ENCODE measurements around the gene CFL2. TPM values are rescaled to one million over a fixed set of nuclear protein-coding genes. Genes with fewer than 3 reads are reported as not detected.
"Not testable (repeated sequence)": the region's sequence is repeated elsewhere in the genome, so short reads cannot be mapped to it uniquely, and the experiment has no call there.

The CFL2 gene
- total and polyA plus RNA-seq, 9 donors, result 43.0 to 194 (median 70.7) TPM

- 7 to 21% (median 8%) methylated on average over 1 of the region's 1 CpG for WGBS, 3 donors
- no peaks in the 10 kb centered on the region for H3K27me3 ChIP-seq
- H3K27ac ChIP-seq, result no peak overlapping the region
- H3K4me3 ChIP-seq, result no peak overlapping the region
- DNase-seq, result no peak
- H3K36me3 ChIP-seq, result no peaks in the 10 kb centered on the region
- intact Hi-C loops (cut with DNase I), result no loop called here
- TF ChIP-seq EP300 (IDR thresholded peaks at IDR 0.05) (no peak), POLR2A (IDR thresholded peaks at IDR 0.05) (no peak)
- H3K4me1 ChIP-seq (ENCODE audit: insufficient read depth), result peaks cover 9% of the 10 kb centered on the region
- no peaks in the 10 kb centered on the region for H3K9me3 ChIP-seq
These were observed 4.4 kb downstream of the CFL2 start for GRCh38 chr14:34710006-34710405.

DNA sequence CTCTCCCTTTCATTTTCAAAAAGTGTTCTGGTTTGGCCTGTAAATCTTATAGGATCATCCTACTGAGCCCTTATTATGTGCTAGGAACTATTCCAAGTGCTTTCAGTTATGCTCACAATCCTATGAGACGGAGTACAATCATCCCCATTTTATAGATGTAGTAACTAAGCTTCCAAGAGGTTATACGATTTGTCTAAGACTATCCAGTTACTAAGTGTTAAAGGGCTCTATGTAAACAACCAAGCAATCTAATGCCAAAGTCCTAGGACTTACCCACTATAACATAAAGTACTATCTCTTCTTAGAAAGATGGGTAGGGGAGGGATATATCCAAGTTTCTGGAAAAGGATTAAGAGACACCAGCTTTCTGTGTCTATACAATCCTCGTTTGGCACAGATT lies 6.7 kb downstream of the CFL2 start:
- no peak overlapping the region for H3K27ac ChIP-seq
- H3K9me3 ChIP-seq, result no peaks in the 10 kb centered on the region
- no peaks in the 10 kb centered on the region for H3K27me3 ChIP-seq
- WGBS, 3 donors, result 81 to 90% (median 88%) methylated on average over 3 of the region's 3 CpGs
- no peak for TF ChIP-seq POLR2A (IDR thresholded peaks at IDR 0.05)
- TF ChIP-seq, protein P1, sequence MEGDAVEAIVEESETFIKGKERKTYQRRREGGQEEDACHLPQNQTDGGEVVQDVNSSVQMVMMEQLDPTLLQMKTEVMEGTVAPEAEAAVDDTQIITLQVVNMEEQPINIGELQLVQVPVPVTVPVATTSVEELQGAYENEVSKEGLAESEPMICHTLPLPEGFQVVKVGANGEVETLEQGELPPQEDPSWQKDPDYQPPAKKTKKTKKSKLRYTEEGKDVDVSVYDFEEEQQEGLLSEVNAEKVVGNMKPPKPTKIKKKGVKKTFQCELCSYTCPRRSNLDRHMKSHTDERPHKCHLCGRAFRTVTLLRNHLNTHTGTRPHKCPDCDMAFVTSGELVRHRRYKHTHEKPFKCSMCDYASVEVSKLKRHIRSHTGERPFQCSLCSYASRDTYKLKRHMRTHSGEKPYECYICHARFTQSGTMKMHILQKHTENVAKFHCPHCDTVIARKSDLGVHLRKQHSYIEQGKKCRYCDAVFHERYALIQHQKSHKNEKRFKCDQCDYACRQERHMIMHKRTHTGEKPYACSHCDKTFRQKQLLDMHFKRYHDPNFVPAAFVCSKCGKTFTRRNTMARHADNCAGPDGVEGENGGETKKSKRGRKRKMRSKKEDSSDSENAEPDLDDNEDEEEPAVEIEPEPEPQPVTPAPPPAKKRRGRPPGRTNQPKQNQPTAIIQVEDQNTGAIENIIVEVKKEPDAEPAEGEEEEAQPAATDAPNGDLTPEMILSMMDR (IDR thresholded peaks at IDR 0.05), result no peak
- TF ChIP-seq EP300 (IDR thresholded peaks at IDR 0.05), result no peak
- H3K4me1 ChIP-seq (ENCODE audit: insufficient read depth), result peaks cover 8% of the 10 kb centered on the region
- H3K36me3 ChIP-seq, result no peaks in the 10 kb centered on the region
- intact Hi-C loops (cut with DNase I), result no loop called here
- no peak overlapping the region for H3K4me3 ChIP-seq
- no peak for DNase-seq

GRCh38 chr14:34701808-34702207 lies 12.6 kb downstream of the CFL2 start:
- TF ChIP-seq, protein P1 (IDR thresholded peaks at IDR 0.05), result no peak
- TF ChIP-seq EP300 (IDR thresholded peaks at IDR 0.05) (no peak), POLR2A (IDR thresholded peaks at IDR 0.05) (no peak)
- H3K9me3 ChIP-seq, result no peaks in the 10 kb centered on the region
- no peaks in the 10 kb centered on the region for H3K4me1 ChIP-seq (ENCODE audit: insufficient read depth)
- no peak overlapping the region for H3K27ac ChIP-seq
- DNase-seq, result no peak
- no peaks in the 10 kb centered on the region for H3K36me3 ChIP-seq
- intact Hi-C loops (cut with DNase I), result no loop called here
- no peaks in the 10 kb centered on the region for H3K27me3 ChIP-seq
- WGBS, 3 donors, result 95 to 100% (median 95%) methylated on average over 3 of the region's 3 CpGs
- no peak overlapping the region for H3K4me3 ChIP-seq

- Histone ChIP-seq H3K4me3 (no peak overlapping the region), H3K27me3 (no peaks in the 10 kb centered on the region), H3K27ac (no peak overlapping the region), H3K36me3 (no peaks in the 10 kb centered on the region), H3K9me3 (no peaks in the 10 kb centered on the region), H3K4me1 (ENCODE audit: insufficient read depth) (no peaks in the 10 kb centered on the region)
- DNase-seq, result no peak
- TF ChIP-seq, protein P1 (IDR thresholded peaks at IDR 0.05), result no peak
- TF ChIP-seq EP300 (IDR thresholded peaks at IDR 0.05), result no peak
- TF ChIP-seq POLR2A (IDR thresholded peaks at IDR 0.05), result no peak
- WGBS, 3 donors, result 98 to 100% (median 100%) methylated on average over 1 of the region's 1 CpG
- intact Hi-C loops (cut with DNase I), result no loop called here
These were observed 13.7 kb downstream of the CFL2 start for GRCh38 chr14:34700622-34701130.

DNA sequence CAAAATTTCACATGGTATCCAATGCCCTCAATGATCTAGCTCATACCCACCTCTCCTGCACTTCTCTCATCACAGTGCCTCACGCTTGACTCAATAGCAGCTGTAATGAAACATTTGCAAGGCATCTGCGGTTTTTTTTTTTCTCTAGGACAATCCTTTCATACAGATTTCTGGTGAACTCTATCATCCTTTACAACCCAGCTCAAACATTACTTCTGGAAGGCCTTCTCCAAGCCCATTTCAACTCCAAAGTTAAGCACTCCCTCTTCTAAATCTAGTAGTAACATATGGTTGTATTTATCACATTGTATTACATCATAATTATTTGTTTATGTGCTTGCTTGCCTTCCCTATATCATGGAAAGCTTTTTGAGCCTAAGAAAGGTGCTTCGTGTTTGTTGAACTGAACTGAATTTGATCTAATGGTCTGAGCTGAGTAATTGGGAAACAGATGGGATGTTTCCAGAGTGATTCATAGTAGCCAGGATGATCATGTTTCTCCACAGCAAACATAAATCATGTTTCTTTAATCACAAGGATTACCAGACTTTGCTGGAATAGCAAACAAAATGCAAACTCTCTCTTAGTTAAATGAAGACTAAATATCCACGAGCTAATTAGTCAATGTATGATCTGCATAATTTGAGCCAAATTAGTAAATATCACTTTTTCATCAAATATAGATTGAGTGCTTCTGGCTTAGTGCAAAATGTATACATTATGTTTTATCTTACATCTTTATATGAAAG lies 14.3 kb downstream of the CFL2 start:
- Histone ChIP-seq H3K27me3 (no peaks in the 10 kb centered on the region), H3K4me1 (ENCODE audit: insufficient read depth) (no peaks in the 10 kb centered on the region), H3K36me3 (no peaks in the 10 kb centered on the region), H3K9me3 (no peaks in the 10 kb centered on the region), H3K27ac (no peak overlapping the region), H3K4me3 (no peak overlapping the region)
- intact Hi-C loops (cut with DNase I), result no loop called here
- no peak for DNase-seq
- TF ChIP-seq, protein P1 (IDR thresholded peaks at IDR 0.05), result no peak
- no peak for TF ChIP-seq EP300 (IDR thresholded peaks at IDR 0.05)
- TF ChIP-seq POLR2A (IDR thresholded peaks at IDR 0.05), result no peak
- 20 to 28% (median 25%) methylated on average over 4 of the region's 4 CpGs for WGBS, 3 donors

GRCh38 chr14:34694216-34694615 lies 20.2 kb downstream of the CFL2 start:
- 89 to 91% (median 90%) methylated on average over 16 of the region's 16 CpGs for WGBS, 3 donors
- H3K4me1 ChIP-seq (ENCODE audit: insufficient read depth); H3K9me3 ChIP-seq; DNase-seq; H3K36me3 ChIP-seq; H3K27ac ChIP-seq; H3K4me3 ChIP-seq; H3K27me3 ChIP-seq; intact Hi-C loops (cut with DNase I): not testable (repeated sequence)

Data from ovary (tissue), 9 donors.